ENCODE data around the gene TMEM234. TPM values are rescaled to one million over a fixed set of nuclear protein-coding genes. Genes with fewer than 3 reads are reported as not detected.

The TMEM234 gene
- total RNA-seq, 2 experiments from 2014 or later: 11.5 to 12.8 TPM

DNA sequence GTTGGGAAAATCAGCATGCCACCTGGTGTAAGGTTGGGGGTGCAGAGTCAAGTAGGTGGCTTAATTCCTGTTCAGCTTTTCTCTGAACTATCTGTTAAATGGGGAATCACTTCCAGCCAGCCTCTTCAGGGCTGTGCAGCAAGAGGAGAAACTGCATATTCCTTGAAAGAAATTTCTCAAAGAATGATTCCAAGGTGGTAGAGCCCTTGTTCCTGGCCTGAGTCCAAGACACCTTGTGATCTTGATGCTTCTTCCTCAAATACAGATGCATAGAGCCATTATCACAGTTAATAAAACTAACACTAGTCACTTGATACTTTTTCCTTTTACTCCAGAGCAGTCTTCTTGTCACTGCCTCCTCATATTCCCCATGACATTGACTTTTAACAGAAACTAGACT is 37.5 kb downstream of the TMEM234 start:
- POLR2A ChIA-PET: no interaction called here

DNA sequence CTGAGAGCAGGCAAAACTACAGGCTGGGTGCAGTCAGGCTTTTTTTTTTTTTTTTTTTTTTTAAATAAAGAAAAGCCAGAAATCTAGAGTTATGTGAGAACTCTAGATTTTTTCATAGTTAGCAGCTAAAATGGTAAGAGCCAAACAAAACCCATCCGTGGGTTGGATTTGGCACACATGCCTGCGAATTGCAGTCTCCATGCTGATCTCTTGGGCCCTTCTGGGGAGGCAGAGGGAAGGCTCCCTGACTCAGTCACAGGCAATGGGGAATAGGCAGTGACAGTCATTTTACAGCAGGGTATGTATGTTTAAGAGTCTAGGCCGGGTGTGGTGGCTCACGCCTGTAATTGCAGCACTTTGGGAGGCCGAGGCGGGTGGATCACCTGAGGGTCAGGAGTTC is 40.1 kb downstream of the TMEM234 start:
- no peaks in the 10 kb centered on the region for H3K27me3 Mint-ChIP-seq
- H3K9me3 Mint-ChIP-seq: no peaks in the 10 kb centered on the region
- ATAC-seq (ENCODE audit: poor library complexity) (no peak), DNase-seq (no peak)
- Histone ChIP-seq H3K36me3 (ENCODE audit: insufficient read depth, low read length) (peaks cover 28% of the 10 kb centered on the region), H3K4me3 (ENCODE audit: low read length) (no peak overlapping the region), H3K9me3 (ENCODE audit: control insufficient read depth in 1 of 2, insufficient read depth in 1 of 2, low read length in 2 of 2) (no peaks in the 10 kb centered on the region), H3K4me1 (ENCODE audit: insufficient read depth, low read length) (peaks cover 46% of the 10 kb centered on the region), H3K27me3 (ENCODE audit: control insufficient read depth in 1 of 2, insufficient read depth in 2 of 2, low read length in 2 of 2) (no peaks in the 10 kb centered on the region), H3K27ac (ENCODE audit: low read depth in 1 of 2, low read length in 2 of 2) (no peak overlapping the region)
- peaks cover 64% of the 10 kb centered on the region for H3K4me1 Mint-ChIP-seq (ENCODE audit: low read depth)
- CTCF ChIA-PET: interaction anchor here (0.7 kb wide), 1 partner anchor 69 kb away, joined by 4 read pairs; no protein-coding TSS in a partner anchor
- H3K4me3 Mint-ChIP-seq: no peak overlapping the region
- H3K27ac Mint-ChIP-seq: peak overlapping the region; percentile 93
- peaks cover 64% of the 10 kb centered on the region for H3K36me3 Mint-ChIP-seq (ENCODE audit: low read depth)
- POLR2A ChIA-PET: interaction anchor here (0.6 to 4.0 kb wide), 6 partner anchors 10 to 769 kb away, joined by 3 to 41 read pairs (median 3); partner anchors contain the start of gene CCDC28B
- intact Hi-C loops (cut with DNase I, micrococcal nuclease): no loop called here
- TF ChIP-seq, protein P1, sequence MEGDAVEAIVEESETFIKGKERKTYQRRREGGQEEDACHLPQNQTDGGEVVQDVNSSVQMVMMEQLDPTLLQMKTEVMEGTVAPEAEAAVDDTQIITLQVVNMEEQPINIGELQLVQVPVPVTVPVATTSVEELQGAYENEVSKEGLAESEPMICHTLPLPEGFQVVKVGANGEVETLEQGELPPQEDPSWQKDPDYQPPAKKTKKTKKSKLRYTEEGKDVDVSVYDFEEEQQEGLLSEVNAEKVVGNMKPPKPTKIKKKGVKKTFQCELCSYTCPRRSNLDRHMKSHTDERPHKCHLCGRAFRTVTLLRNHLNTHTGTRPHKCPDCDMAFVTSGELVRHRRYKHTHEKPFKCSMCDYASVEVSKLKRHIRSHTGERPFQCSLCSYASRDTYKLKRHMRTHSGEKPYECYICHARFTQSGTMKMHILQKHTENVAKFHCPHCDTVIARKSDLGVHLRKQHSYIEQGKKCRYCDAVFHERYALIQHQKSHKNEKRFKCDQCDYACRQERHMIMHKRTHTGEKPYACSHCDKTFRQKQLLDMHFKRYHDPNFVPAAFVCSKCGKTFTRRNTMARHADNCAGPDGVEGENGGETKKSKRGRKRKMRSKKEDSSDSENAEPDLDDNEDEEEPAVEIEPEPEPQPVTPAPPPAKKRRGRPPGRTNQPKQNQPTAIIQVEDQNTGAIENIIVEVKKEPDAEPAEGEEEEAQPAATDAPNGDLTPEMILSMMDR (IDR thresholded peaks at IDR 0.05): no peak

More for the DNA sequence above, 37.5 kb downstream of the TMEM234 start:
- H3K27ac ChIP-seq (ENCODE audit: low read depth in 1 of 2, low read length in 2 of 2): no peak overlapping the region
- CTCF ChIA-PET: no interaction called here
- H3K4me3 Mint-ChIP-seq: no peak overlapping the region
- no peak overlapping the region for H3K27ac Mint-ChIP-seq
- peaks cover 51% of the 10 kb centered on the region for H3K4me1 Mint-ChIP-seq (ENCODE audit: low read depth)
- H3K27me3 ChIP-seq (ENCODE audit: control insufficient read depth in 1 of 2, insufficient read depth in 2 of 2, low read length in 2 of 2): no peaks in the 10 kb centered on the region
- ATAC-seq (ENCODE audit: poor library complexity) (no peak), DNase-seq (no peak)
- H3K9me3 ChIP-seq (ENCODE audit: control insufficient read depth in 1 of 2, insufficient read depth in 1 of 2, low read length in 2 of 2): no peaks in the 10 kb centered on the region
- intact Hi-C loops (cut with DNase I, micrococcal nuclease): no loop called here
- H3K36me3 Mint-ChIP-seq (ENCODE audit: low read depth): peaks cover 81% of the 10 kb centered on the region
- no peak overlapping the region for H3K4me3 ChIP-seq (ENCODE audit: low read length)
- no peaks in the 10 kb centered on the region for H3K9me3 Mint-ChIP-seq
- TF ChIP-seq, protein P1 (IDR thresholded peaks at IDR 0.05): no peak
- no peaks in the 10 kb centered on the region for H3K27me3 Mint-ChIP-seq
- peaks cover 54% of the 10 kb centered on the region for H3K36me3 ChIP-seq (ENCODE audit: insufficient read depth, low read length)
- H3K4me1 ChIP-seq (ENCODE audit: insufficient read depth, low read length): peaks cover 36% of the 10 kb centered on the region

DNA sequence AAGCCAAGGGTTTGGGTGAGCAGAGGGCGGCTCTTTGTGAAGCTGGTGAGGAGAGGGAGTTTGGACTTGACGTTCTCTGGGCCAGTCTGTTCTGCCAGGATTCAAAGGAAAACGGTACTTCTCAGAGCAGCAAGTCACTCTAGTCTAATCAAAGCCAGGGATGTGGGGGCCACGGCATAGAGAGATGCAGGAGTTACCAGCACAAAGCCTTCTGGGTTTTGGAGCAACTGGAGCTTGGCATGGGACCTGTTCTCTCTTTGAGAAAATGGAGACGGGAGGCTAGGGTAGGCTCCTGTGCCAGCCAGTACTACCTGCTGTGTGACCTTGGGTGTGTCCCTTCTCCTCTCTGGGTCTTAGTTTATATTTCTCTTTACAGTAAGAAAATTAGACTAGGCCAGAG is 40.6 kb downstream of the TMEM234 start:
- no peak for ATAC-seq (ENCODE audit: poor library complexity)
- Mint-ChIP-seq H3K27ac (peak overlapping the region; percentile 93), H3K27me3 (no peaks in the 10 kb centered on the region), H3K4me3 (peak overlapping the region; percentile 48), H3K9me3 (no peaks in the 10 kb centered on the region), H3K36me3 (ENCODE audit: low read depth) (peaks cover 60% of the 10 kb centered on the region), H3K4me1 (ENCODE audit: low read depth) (peaks cover 62% of the 10 kb centered on the region)
- Histone ChIP-seq H3K27ac (ENCODE audit: low read depth in 1 of 2, low read length in 2 of 2) (peak overlapping the region in 1 of 2 donors; percentile 11), H3K36me3 (ENCODE audit: insufficient read depth, low read length) (peaks cover 24% of the 10 kb centered on the region), H3K4me1 (ENCODE audit: insufficient read depth, low read length) (peaks cover 46% of the 10 kb centered on the region), H3K9me3 (ENCODE audit: control insufficient read depth in 1 of 2, insufficient read depth in 1 of 2, low read length in 2 of 2) (no peaks in the 10 kb centered on the region), H3K27me3 (ENCODE audit: control insufficient read depth in 1 of 2, insufficient read depth in 2 of 2, low read length in 2 of 2) (no peaks in the 10 kb centered on the region), H3K4me3 (ENCODE audit: low read length) (no peak overlapping the region)
- TF ChIP-seq, protein P1 (IDR thresholded peaks at IDR 0.05): no peak
- ChIA-PET POLR2A (interaction anchor here (0.6 to 4.0 kb wide), 6 partner anchors 11 to 770 kb away, joined by 3 to 41 read pairs (median 8); partner anchors contain the start of genes CCDC28B and TMEM39B), CTCF (interaction anchor here (0.7 to 1.8 kb wide), 2 partner anchors 34 to 69 kb away, joined by 4 to 6 read pairs; no protein-coding TSS in a partner anchor)
- intact Hi-C loops (cut with DNase I, micrococcal nuclease): loop anchor here in 1 of 2 experiments (2.0 kb wide), 2 partner anchors 19 to 39 kb away; partner anchors contain the start of gene CCDC28B
- DNase-seq: no peak
